ENCODE measurements around the gene WDR70. TPM values are rescaled to one million over a fixed set of nuclear protein-coding genes. Genes with fewer than 3 reads are reported as not detected.
"Not testable (repeated sequence)": the region's sequence is repeated elsewhere in the genome, so short reads cannot be mapped to it uniquely, and the experiment has no call there.

The WDR70 gene
- polyA plus RNA-seq, 1 of the 3 experiments (the other 2 are of a cell fraction) = 14.2 TPM

DNA sequence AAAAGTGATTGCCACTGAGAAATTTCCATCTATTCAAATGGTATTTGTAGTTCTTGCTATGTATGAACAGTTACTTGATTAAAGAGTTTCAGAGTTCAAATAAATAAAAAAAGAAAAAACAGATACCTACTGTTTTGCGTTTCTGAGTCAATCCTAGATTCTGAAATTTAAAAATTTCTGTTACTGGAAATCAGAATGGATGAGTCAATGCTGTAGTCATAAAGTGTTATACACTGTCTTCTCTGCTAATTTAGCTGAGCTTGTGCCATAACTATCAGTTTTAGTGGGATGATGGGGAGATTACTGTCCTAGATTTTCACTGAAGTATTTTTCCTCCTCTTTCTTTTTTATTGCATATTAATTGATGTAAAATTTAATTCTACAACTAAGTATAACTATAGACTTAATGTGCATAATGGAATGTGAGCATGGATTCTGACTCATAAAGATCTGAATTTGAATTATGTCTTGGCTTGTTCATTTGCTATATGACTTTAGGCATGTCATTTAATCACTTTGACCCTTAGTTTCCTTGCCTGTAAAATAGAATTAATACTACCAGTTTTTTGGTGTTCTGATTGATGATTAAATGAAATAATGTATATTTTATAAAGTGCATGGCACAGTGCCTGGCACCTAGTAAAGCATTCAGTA lies 75.4 kb downstream of the WDR70 start:
- POLR2A ChIA-PET; H3K4me3 ChIP-seq (ENCODE audit: low read depth in 2 of 2, low read length in 1 of 2); H3K79me2 ChIP-seq (ENCODE audit: insufficient read depth); H4K20me1 ChIP-seq (ENCODE audit: insufficient read depth); H3K4me1 ChIP-seq (ENCODE audit: control insufficient read depth in 1 of 2, insufficient read depth in 2 of 2, low read depth in 1 of 2, low read length in 1 of 2); H2AFZ ChIP-seq (ENCODE audit: low read depth); DNase-seq; H3K27me3 ChIP-seq (ENCODE audit: insufficient read depth); CTCF ChIA-PET; H3K9me2 ChIP-seq; H3K4me2 ChIP-seq; H3K9me3 ChIP-seq; H3K9ac ChIP-seq: not testable (repeated sequence)
- TF ChIP-seq FOSL2 (IDR thresholded peaks at IDR 0.05; ENCODE audit: borderline replicate concordance, low read depth) (peak; percentile 37; the same call in 1 of the 2 replicates), JUND (IDR thresholded peaks at IDR 0.05) (peak; percentile 21; the same call in 1 of the 2 replicates), TCF12 (IDR thresholded peaks at IDR 0.05) (peak; percentile 14)
- TF ChIP-seq, protein P1, sequence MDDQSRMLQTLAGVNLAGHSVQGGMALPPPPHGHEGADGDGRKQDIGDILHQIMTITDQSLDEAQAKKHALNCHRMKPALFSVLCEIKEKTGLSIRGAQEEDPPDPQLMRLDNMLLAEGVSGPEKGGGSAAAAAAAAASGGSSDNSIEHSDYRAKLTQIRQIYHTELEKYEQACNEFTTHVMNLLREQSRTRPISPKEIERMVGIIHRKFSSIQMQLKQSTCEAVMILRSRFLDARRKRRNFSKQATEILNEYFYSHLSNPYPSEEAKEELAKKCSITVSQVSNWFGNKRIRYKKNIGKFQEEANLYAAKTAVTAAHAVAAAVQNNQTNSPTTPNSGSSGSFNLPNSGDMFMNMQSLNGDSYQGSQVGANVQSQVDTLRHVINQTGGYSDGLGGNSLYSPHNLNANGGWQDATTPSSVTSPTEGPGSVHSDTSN (IDR thresholded peaks at IDR 0.05) = peak; percentile 33; the same call in 1 of the 2 replicates
- WGBS (ENCODE audit: low lambda C conversion rate) = 13% methylated on average over 1 of the region's 1 CpG
- H3F3A ChIP-seq (replicated peaks; ENCODE audit: insufficient read depth) = peaks cover 16% of the 10 kb centered on the region
- peaks cover 0 to 20% of the 10 kb centered on the region in 2 experiments for H3K36me3 ChIP-seq (replicated peaks in 1 of 2; ENCODE audit: control insufficient read depth in 1 of 2, insufficient read depth in 2 of 2, low read length in 1 of 2)
- peak overlapping the region in 1 of 2 experiments; percentile 42; a peak in 1 of 4 replicates for H3K27ac ChIP-seq (ENCODE audit: low read depth in 2 of 2, low read length in 1 of 2)

DNA sequence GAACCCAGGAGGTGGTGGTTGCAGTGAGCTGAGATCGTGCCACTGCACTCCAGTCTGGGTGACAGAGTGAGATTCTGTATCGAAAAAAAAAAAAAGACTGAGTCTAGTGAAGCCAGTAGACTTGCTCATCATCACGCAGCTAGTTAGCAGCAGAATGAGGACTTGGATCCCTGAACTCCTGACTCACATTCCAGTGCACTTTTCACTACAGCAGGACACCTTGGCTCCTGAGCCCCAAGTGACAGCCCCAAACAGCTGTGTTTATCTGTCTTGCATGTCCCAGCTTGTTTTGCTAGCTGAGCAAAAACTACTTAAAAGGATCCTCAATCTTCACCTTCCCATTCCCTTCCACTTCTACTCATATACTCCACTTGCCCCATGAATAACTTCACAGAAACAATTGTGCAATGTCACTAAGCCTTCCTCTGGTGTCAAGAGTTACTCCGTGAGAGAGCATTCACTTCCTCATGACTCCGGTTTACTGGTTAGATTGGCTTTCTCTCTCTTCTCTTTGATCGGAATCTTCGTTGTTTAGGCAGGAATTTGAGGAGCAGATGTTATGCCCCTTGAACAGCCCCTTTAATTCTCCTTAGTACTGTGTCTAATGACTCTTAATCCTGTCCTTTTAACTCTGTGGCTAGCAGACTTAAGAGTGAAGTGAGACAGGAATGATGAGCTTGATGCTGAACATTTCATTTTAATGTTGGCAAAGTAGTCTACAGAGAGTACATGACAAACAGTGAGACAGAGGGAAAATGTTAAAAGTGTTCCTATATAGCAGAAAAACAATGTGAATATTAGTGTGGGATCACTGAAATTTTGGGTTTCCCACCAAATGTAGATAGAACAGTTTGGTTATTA lies 84.3 kb downstream of the WDR70 start:
- H3K4me1 ChIP-seq (ENCODE audit: control insufficient read depth in 1 of 2, insufficient read depth in 2 of 2, low read depth in 1 of 2, low read length in 1 of 2); H3K27ac ChIP-seq (ENCODE audit: low read depth in 2 of 2, low read length in 1 of 2); H3K9ac ChIP-seq; POLR2A ChIA-PET; CTCF ChIA-PET; H3K4me2 ChIP-seq; H4K20me1 ChIP-seq (ENCODE audit: insufficient read depth); H3K9me2 ChIP-seq; H3K4me3 ChIP-seq (ENCODE audit: low read depth in 2 of 2, low read length in 1 of 2); H3F3A ChIP-seq (replicated peaks; ENCODE audit: insufficient read depth); H2AFZ ChIP-seq (ENCODE audit: low read depth); H3K79me2 ChIP-seq (ENCODE audit: insufficient read depth); H3K36me3 ChIP-seq (replicated peaks in 1 of 2; ENCODE audit: control insufficient read depth in 1 of 2, insufficient read depth in 2 of 2, low read length in 1 of 2); DNase-seq; H3K27me3 ChIP-seq (ENCODE audit: insufficient read depth); H3K9me3 ChIP-seq: not testable (repeated sequence)
- WGBS (ENCODE audit: low lambda C conversion rate) = 89% methylated on average over 7 of the region's 7 CpGs

DNA sequence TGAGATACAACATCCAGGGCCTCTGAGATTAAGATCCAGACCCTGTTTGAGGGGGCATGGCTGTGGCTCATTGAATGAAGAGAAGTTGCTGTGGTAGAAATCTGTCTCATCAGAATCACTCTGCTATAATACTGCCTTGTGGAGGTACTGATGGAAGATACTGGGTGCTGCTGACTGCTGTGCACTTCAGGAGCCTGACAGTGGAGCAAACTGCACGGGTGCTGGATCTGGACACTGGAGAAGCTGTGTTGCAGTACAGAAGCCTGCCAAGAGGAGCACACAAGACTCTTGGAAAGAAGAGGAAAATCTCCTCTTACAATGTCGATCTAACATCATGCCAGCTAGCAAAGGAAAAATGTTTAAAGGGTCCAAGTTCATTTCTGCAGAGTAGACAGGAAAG lies 85.5 kb downstream of the WDR70 start:
- WGBS (ENCODE audit: low lambda C conversion rate) = 66% methylated on average over 2 of the region's 2 CpGs
- H3K4me2 ChIP-seq; DNase-seq; CTCF ChIA-PET; H3K9me2 ChIP-seq; H4K20me1 ChIP-seq (ENCODE audit: insufficient read depth); H3K4me3 ChIP-seq (ENCODE audit: low read depth in 2 of 2, low read length in 1 of 2); POLR2A ChIA-PET; H3K9ac ChIP-seq; H3F3A ChIP-seq (replicated peaks; ENCODE audit: insufficient read depth); H3K79me2 ChIP-seq (ENCODE audit: insufficient read depth); H3K27ac ChIP-seq (ENCODE audit: low read depth in 2 of 2, low read length in 1 of 2); H3K36me3 ChIP-seq (replicated peaks in 1 of 2; ENCODE audit: control insufficient read depth in 1 of 2, insufficient read depth in 2 of 2, low read length in 1 of 2); H3K4me1 ChIP-seq (ENCODE audit: control insufficient read depth in 1 of 2, insufficient read depth in 2 of 2, low read depth in 1 of 2, low read length in 1 of 2); H3K27me3 ChIP-seq (ENCODE audit: insufficient read depth); H3K9me3 ChIP-seq; H2AFZ ChIP-seq (ENCODE audit: low read depth): not testable (repeated sequence)

DNA sequence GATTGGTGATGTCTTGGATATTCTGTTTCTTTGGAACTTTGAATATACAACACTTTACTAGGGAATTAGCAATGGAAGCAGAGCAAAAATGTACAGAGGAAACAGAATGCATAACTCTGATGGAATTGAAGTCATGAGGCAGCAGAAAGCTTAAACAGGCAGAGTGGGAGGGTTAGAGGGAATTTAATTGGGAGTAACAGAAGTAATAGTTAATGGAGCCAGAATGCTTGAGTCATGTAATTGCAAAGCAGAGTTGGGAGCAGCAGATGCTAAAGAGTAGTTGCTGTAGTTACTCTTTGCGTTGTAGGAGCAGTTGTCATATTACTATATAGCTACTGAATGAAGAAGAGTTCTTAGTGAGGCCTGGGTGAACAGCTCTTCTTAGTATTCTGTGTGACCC lies 90.3 kb downstream of the WDR70 start:
- H4K20me1 ChIP-seq (ENCODE audit: insufficient read depth); H3K27ac ChIP-seq (ENCODE audit: low read depth in 2 of 2, low read length in 1 of 2); H3F3A ChIP-seq (replicated peaks; ENCODE audit: insufficient read depth); H3K27me3 ChIP-seq (ENCODE audit: insufficient read depth); H3K4me2 ChIP-seq; H3K9me2 ChIP-seq; H2AFZ ChIP-seq (ENCODE audit: low read depth); CTCF ChIA-PET; POLR2A ChIA-PET; H3K4me3 ChIP-seq (ENCODE audit: low read depth in 2 of 2, low read length in 1 of 2); H3K4me1 ChIP-seq (ENCODE audit: control insufficient read depth in 1 of 2, insufficient read depth in 2 of 2, low read depth in 1 of 2, low read length in 1 of 2); H3K9ac ChIP-seq; H3K79me2 ChIP-seq (ENCODE audit: insufficient read depth); DNase-seq: not testable (repeated sequence)
- WGBS (ENCODE audit: low lambda C conversion rate) = 88% methylated on average over 1 of the region's 1 CpG
- Histone ChIP-seq H3K36me3 (replicated peaks in 1 of 2; ENCODE audit: control insufficient read depth in 1 of 2, insufficient read depth in 2 of 2, low read length in 1 of 2) (peaks cover 0 to 25% of the 10 kb centered on the region in 2 experiments), H3K9me3 (peaks cover 12% of the 10 kb centered on the region; the same call in 1 of the 2 replicates)
